OCI-LY1 (cell line): Measurements from ENCODE around the gene NEIL1.
"Not testable (repeated sequence)": the region's sequence is repeated elsewhere in the genome, so short reads cannot be mapped to it uniquely, and the experiment has no call there.

ENCODE experiments used
- CTCF ChIP-seq: fragments of 200-600 bp; sonication (generic), shearing (Covaris generic); IDR thresholded peaks from 2 replicates; pipeline ENCODE4 v1.5.1; 2017; ENCODE audit warnings: mild to moderate bottlenecking, antibody characterized with exemption, low read length, moderate library complexity, mixed read lengths
- EZH2 ChIP-seq: fragments of 200-600 bp; sonication (generic), shearing (Covaris generic); IDR thresholded peaks from 2 replicates; pipeline ENCODE4 v1.8.0; 2017; ENCODE audit warnings: borderline replicate concordance, mixed run types, mild to moderate bottlenecking, antibody characterized with exemption, low read length, moderate library complexity, mixed read lengths

GRCh38 chr15:75319231-75319897 lies 27.5 kb upstream of the NEIL1 start:
- not testable (repeated sequence) for TF ChIP-seq CTCF, EZH2
